H54 (cell line): ENCODE results near the gene ASCC1.
A peak's percentile ranks its signal among the peaks of the same experiment; 100 is the strongest.

ENCODE experiments used
- DNase-seq: peaks from one replicate; pipeline ENCODE4 v3.0.0; 2011; ENCODE audit warnings: low spot score, mixed read lengths; ENCODE audit not compliant: insufficient read length
- FAIRE-seq: peaks from 3 replicates; lab custom pipeline; 2011; peaks lifted over from hg19 to GRCh38; lab: Jason Lieb, UNC
- POLR2A ChIP-seq: IDR thresholded peaks from 2 replicates; pipeline ENCODE4 v1.6.1; 2011; ENCODE audit warnings: low read depth, mild to moderate bottlenecking, low read length

Gene ASCC1

DNA sequence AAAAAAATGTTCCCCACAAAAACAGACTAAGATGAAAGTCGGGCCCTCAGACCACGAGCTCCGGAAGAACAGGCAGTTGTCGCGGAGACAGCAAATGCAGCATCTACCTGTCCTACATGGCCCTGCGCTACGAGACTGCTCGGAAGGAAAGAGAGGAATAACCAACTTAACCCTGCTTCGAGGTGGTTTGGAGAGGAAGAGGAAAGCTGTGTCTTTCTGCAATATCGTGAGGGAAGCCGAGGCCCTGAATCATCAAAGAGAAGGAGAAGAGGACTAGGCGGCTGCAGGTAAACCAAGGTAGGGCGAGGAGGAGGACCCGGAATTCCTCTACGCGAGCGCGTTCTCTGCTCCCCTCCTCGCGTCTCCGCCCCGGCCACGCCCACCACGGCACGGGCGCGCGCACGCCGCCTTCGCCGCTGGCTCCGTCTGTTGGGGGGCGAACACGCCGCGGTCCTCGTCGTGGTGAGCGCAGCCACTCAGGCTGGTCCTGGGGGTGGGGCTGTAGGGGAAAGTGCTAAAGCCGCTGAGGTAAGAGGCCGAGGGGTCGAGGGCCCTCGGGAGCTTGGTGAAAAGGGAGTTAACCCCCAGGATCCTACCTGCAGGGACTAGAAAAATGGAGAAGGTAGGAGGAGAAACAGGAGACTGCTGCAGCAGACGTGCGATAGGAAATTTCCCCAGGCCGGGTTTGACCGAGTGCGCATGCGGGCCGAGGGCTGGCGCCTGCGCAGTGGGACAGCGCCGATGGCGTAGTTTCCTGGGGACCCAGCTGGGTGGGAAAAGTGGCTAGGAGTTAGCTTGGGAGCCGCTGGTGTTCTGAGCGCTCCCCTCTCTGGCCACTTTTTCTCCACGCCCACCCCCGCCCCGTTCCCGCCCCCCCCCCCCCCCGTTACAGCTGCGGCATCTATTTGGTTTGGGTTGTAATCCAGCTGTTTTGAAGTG lies at the start of gene ASCC1, which contains the start of gene ANAPC16:
Gene ASCC1 (minus strand): TSS at position 666 of the 939 bp plus-strand sequence. CDS start 2,978 bp downstream, outside the sequence.
Gene ANAPC16 (plus strand): TSS at position 402 of the 939 bp plus-strand sequence. CDS start 7,903 bp downstream, outside the sequence.
- DNase-seq (peak; percentile 97), FAIRE-seq (peak; percentile 85)
- TF ChIP-seq POLR2A: peak; percentile 96

DNA sequence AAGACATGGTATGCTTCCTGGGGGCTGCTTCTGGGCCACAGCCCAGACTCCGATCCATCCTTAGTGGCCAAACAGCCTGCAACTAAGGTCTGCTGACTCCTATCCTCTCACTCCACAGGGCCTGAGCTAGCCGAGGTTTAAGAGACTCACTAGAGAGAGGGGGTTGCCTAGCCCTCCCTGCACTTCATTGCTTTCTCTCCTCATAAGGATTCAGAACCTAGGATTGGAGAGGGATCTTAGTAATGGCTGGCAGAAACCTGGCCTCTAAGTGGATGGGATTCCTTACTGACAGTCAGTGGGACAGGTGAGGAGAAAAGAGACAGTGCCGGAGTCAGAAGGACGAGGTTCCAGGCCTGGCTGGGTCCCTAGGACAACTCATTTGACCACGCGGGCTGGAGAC lies 49.4 kb upstream of the ASCC1 start:
- FAIRE-seq: no peak
- DNase-seq: no peak
- no peak for TF ChIP-seq POLR2A

DNA sequence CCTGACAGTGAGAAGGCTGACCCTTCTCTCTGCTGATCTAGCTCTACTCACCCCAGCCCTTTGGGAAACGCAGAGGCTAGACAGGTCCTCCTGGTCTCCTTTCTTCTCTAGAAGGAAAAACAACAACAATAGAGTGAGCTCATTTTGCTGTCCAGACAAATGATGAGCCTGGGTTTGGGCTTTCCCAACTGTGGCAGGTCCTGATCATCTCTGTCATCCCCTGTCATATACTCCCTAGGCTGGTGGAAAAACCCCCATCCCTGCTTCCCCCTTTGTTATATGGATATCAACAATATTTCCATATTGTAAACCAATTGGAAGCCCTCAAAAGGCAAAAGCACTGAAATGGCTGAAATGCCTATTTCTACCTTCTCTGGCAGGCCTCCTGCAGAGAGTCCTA lies 48.5 kb upstream of the ASCC1 start:
- FAIRE-seq: no peak
- no peak for TF ChIP-seq POLR2A
- no peak for DNase-seq

DNA sequence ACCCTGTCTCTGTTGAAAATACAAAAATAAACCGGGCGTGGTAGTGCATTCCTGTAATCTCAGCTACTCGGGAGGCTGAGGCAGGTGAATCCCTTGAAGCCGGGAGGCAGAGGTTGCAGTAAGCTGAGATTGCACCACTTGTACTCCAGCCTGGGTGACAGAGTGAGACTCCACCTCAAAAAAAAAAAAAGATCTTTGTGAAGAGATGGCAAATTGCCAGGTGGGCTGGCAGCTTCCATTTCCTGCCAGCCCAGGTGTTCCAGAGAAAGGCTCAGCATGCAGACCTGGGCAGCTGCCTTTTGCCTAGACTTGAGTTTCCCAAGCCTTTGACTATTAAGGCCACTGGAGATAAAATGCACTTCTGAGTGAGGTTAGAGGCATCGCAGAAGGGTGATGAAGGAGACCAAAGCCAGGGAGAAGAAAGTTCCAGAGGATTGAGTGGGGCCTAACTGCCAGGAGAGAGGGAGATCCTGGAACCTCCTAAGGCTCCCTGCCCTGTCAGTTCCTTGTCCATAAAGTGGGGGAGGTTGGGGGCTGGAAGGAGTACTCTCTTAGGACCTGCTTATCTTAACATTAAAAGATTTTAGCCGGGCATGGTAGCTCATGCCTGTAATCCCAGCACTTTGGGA lies 47.7 kb upstream of the ASCC1 start:
- FAIRE-seq: no peak

DNA sequence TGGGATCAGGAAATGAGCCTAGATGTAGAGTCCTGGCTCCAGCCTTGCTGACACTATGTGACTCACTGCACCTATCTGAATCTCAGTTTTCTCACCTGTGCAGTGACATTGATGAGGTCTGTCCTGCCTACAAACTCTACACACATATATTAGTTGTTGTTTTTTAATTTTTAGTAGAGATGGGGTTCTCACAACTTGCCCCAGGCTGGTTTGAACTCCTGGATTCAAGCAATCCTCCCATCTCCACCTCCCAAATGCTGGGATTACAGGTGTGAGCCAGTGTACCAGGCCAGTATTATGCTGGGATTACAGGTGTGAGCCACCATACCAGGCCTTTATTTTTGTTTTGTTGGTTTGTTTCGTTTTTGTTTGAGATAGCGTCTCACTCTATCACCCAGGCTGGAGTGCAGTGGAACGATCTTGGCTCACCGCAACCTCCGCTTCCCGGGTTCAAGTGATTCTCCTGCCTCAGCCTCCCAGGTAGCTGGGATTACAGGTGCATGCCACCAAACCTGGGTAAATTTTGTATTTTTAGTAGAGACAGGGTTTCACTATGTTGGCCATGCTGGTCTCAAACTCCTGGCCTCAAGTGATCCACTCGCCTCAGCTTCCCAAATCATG lies 45.8 kb upstream of the ASCC1 start:
- FAIRE-seq (no peak), DNase-seq (no peak)
- TF ChIP-seq POLR2A: no peak

More for the DNA sequence above, 47.7 kb upstream of the ASCC1 start:
- TF ChIP-seq POLR2A: no peak
- DNase-seq: no peak

DNA sequence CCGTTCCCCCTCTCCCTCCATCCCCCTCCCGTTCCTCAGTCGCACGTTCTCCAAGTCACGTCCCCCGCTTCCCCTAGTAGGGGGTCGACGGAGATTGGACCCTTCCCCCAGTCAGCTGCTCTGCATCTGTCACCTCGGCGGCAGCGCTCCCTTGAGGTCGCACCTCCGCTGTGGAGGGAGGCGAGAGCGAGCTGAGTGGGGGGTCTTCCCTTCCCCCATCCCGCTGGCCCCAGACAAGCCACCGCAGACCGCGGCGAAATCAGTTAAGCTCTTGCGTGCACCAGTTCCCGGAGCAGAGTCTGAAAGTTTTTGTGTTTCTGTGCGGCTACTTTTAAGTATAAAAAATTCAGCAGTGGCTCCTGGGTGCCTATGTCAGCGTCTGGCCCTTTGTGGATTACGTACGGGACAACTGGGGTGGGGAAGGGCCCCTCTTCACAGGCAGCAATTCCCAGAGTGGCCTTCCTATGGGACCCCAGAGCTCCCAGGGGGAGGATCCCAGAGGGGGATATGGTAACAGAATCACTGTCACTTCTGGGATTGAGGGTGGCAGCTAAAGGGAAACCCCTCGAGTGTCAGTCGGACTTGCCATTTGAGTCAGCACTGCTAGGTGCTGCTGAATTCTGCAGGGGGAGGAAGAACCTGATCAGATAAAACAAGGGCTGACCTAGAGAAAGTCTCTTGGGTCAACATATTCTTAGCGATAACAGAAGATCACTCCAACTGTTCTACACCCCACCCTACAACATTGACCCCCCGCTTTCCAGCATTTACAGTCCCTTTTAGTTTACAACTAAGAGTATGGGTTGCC lies 45.1 kb upstream of the ASCC1 start:
- no peak for TF ChIP-seq POLR2A
- FAIRE-seq (no peak), DNase-seq (no peak)

- FAIRE-seq: no peak
- no peak for TF ChIP-seq POLR2A
- DNase-seq: peak; percentile 92
Observed at GRCh38 chr10:72260239-72260975, 44.3 kb upstream of the ASCC1 start.

- FAIRE-seq (no peak), DNase-seq (no peak)
- no peak for TF ChIP-seq POLR2A
Observed at GRCh38 chr10:72259491-72260238, 43.6 kb upstream of the ASCC1 start.

DNA sequence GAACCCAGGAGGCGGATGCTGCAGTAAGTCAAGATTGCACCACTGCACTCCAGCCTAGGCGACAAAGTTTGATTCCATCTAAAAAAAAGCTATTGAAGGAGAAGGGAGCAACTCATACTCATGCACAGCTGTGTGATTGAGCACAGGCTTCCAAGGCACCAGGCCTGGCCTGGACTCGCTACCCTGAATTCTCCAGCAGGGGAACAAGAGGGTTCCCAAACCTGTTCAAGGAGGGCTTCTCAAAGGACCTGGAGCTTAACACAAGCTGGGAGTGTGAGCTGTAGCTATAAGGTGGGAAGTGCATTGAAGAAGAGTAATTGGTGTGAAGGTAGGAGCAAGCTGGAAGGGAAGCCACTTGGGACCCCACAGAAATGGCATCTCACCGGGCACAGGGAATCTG lies 42.5 kb upstream of the ASCC1 start:
- FAIRE-seq (no peak), DNase-seq (no peak)
- no peak for TF ChIP-seq POLR2A

DNA sequence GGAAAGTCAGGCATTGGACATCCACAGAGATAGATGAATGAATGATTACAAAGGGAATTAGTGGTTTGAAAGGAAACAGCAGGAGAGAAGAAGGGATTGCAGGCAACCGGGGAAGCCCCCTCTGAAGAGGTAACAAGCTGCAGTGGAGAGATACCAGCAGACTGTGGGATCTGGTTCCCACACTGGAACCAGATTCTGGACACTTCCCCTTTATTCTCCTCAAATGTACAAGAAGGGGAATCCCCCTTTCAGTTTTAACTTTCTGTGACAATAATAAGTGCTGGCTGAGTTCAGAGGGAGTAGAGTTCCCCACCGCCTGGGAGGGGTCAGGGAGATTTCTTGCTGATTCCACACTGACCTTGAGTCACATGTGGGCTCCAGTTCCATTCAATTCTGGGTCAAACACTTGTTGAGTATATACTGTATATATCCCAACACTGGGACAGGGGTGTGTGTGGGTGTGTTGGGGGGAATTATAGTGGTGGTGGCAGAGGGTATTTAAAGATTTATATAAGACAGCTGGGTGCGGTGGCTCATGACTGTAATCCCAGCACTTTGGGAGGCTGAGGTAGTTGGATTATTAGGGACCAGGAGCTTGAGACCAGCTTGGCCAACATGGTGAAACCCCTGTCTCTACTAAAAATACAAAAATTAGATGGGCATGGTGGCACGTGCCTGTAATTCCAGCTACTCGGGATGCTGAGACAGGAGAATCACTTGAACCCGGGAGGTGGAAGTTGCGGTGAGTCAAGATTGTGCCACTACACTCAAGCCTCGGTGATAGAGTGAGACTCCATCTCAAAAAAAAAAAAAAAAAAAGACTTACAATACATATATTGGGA lies 41.2 kb upstream of the ASCC1 start:
- TF ChIP-seq POLR2A: no peak
- DNase-seq (no peak), FAIRE-seq (no peak)
